Thyroid gland (tissue), 4 donors: ENCODE measurements around the gene STMND1. TPM values are rescaled to one million over a fixed set of nuclear protein-coding genes. Genes with fewer than 3 reads are reported as not detected.
A peak's percentile ranks its signal among the peaks of the same experiment; 100 is the strongest.

Experiments
- DNase-seq, 2 donors: peaks; one replicate each; pipeline ENCODE4 v3.0.0-alpha.2; 2019
- H3K27ac ChIP-seq, 3 donors: fragments of 200-600 bp; sonication (generic); 1 replicate in 2 of 3; 2 replicates in 1 of 3; pipeline ENCODE4 v1.5.1; 2016 to 2019; ENCODE audit warnings: mild to moderate bottlenecking in 1 of 3, moderate library complexity in 1 of 3
- H3K27me3 ChIP-seq: fragments of 200-600 bp; sonication (generic); one replicate; pipeline ENCODE4 v1.5.1; 2019
- H3K36me3 ChIP-seq, 2 donors: fragments of 200-600 bp; sonication (generic); one replicate each; pipeline ENCODE4 v1.5.1; 2016 to 2019
- H3K4me1 ChIP-seq, 2 donors: fragments of 200-600 bp; sonication (generic); one replicate each; pipeline ENCODE4 v1.5.1; 2017 to 2019
- H3K4me3 ChIP-seq, 3 donors: fragments of 200-600 bp; sonication (generic); replicated peaks in 1 of 3; 1 replicate in 2 of 3; 2 replicates in 1 of 3; pipeline ENCODE4 v1.5.1; 2016; ENCODE audit warnings: mild to moderate bottlenecking in 1 of 3
- H3K9me3 ChIP-seq: fragments of 200-600 bp; sonication (generic); one replicate; pipeline ENCODE4 v1.5.1; 2017
- CTCF ChIP-seq, 6 experiments: fragments of 200-600 bp in 3 of 6; fragments of 450-650 bp in 3 of 6; sonication (generic) in 3 of 6; IDR thresholded peaks; one replicate each; pipeline ENCODE4 v1.5.1; 2016 to 2019; ENCODE audit warnings: antibody characterized with exemption in 6 of 6, mild to moderate bottlenecking in 2 of 6, inconsistent platforms in 1 of 6, moderate library complexity in 1 of 6
- POLR2A ChIP-seq, 2 donors: fragments of 450-650 bp; IDR thresholded peaks; one replicate each; pipeline ENCODE4 v1.6.1; 2017; ENCODE audit warnings: antibody characterized with exemption in 2 of 2, mild to moderate bottlenecking in 2 of 2, moderate library complexity in 1 of 2
- WGBS, 2 donors: methylation state at CpG; one replicate each; pipeline ENCODE4 v1.1.5; 2017; 5-methylcytosine and 5-hydroxymethylcytosine counted together
- intact Hi-C: fragments of 100-400 bp; cut with DNase I; formaldehyde crosslinking; loops from one replicate; pipeline ENCODE4 v1.15.1; 2023
- total RNA-seq, 4 donors: library from RNA; depleted of rRNA; stranded (reverse); fragments of >200 nt; gene quantifications; one replicate each; pipeline ENCODE4 v1.2.3, GENCODE V29; 2016

The STMND1 gene
- total RNA-seq, 4 donors from 2014 or later, result not detected

- H3K9me3 ChIP-seq, result no peaks in the 10 kb centered on the region
- H3K36me3 ChIP-seq, result no peaks in the 10 kb centered on the region
- H3K4me3 ChIP-seq, result no peak overlapping the region
- no peak for TF ChIP-seq POLR2A (IDR thresholded peaks at IDR 0.05)
- TF ChIP-seq CTCF (IDR thresholded peaks at IDR 0.05), result no peak
- H3K4me1 ChIP-seq, result peaks cover 0 to 9% of the 10 kb centered on the region in 2 donors
- DNase-seq, result no peak
- intact Hi-C loops, result no loop called here
- H3K27me3 ChIP-seq, result no peaks in the 10 kb centered on the region
- WGBS, 2 donors, result 70 to 74% methylated on average over 3 of the region's 3 CpGs
- H3K27ac ChIP-seq, result no peak overlapping the region
Observed at GRCh38 chr6:17097982-17098381, 3.9 kb upstream of the STMND1 start.

- 72 to 73% methylated on average over 4 of the region's 4 CpGs for WGBS, 2 donors
- TF ChIP-seq POLR2A (IDR thresholded peaks at IDR 0.05) (no peak), CTCF (IDR thresholded peaks at IDR 0.05) (no peak)
Observed at GRCh38 chr6:17098538-17098937, 3.3 kb upstream of the STMND1 start.

GRCh38 chr6:17099401-17100059 is 2.3 kb upstream of the STMND1 start:
- H3K4me1 ChIP-seq, result peaks cover 0 to 9% of the 10 kb centered on the region in 2 donors
- H3K27me3 ChIP-seq, result no peaks in the 10 kb centered on the region
- H3K27ac ChIP-seq, result no peak overlapping the region
- DNase-seq, result no peak
- intact Hi-C loops, result no loop called here
- no peak overlapping the region for H3K4me3 ChIP-seq
- H3K36me3 ChIP-seq, result no peaks in the 10 kb centered on the region
- no peak for TF ChIP-seq CTCF (IDR thresholded peaks at IDR 0.05)
- no peak for TF ChIP-seq POLR2A (IDR thresholded peaks at IDR 0.05)
- H3K9me3 ChIP-seq, result no peaks in the 10 kb centered on the region
- 65 to 67% methylated on average over 5 of the region's 5 CpGs for WGBS, 2 donors

More at GRCh38 chr6:17098538-17098937, 3.3 kb upstream of the STMND1 start:
- intact Hi-C loops, result no loop called here
- H3K36me3 ChIP-seq, result no peaks in the 10 kb centered on the region
- H3K4me3 ChIP-seq, result no peak overlapping the region
- DNase-seq, result no peak
- no peaks in the 10 kb centered on the region for H3K9me3 ChIP-seq
- no peaks in the 10 kb centered on the region for H3K27me3 ChIP-seq
- peaks cover 0 to 9% of the 10 kb centered on the region in 2 donors for H3K4me1 ChIP-seq
- H3K27ac ChIP-seq, result no peak overlapping the region

- 78 to 88% methylated on average over 1 of the region's 1 CpG for WGBS, 2 donors
- TF ChIP-seq CTCF (IDR thresholded peaks at IDR 0.05), result no peak
- TF ChIP-seq POLR2A (IDR thresholded peaks at IDR 0.05), result no peak
- intact Hi-C loops, result no loop called here
- DNase-seq, result no peak
- Histone ChIP-seq H3K36me3 (no peaks in the 10 kb centered on the region), H3K4me3 (no peak overlapping the region), H3K4me1 (peaks cover 0 to 9% of the 10 kb centered on the region in 2 donors), H3K27ac (no peak overlapping the region), H3K9me3 (no peaks in the 10 kb centered on the region), H3K27me3 (no peaks in the 10 kb centered on the region)
Observed at GRCh38 chr6:17100806-17101205, 1.0 kb upstream of the STMND1 start.

GRCh38 chr6:17102258-17102870 is 514 bp downstream of the STMND1 start:
- H3K27me3 ChIP-seq, result no peaks in the 10 kb centered on the region
- no peaks in the 10 kb centered on the region for H3K9me3 ChIP-seq
- no peaks in the 10 kb centered on the region for H3K36me3 ChIP-seq
- TF ChIP-seq CTCF (IDR thresholded peaks at IDR 0.05), result no peak
- no peak for TF ChIP-seq POLR2A (IDR thresholded peaks at IDR 0.05)
- intact Hi-C loops, result no loop called here
- WGBS, 2 donors, result 27% methylated on average over 23 of the region's 23 CpGs
- H3K4me3 ChIP-seq, result peak overlapping the region in 1 of 3 donors; percentile 17
- no peak for DNase-seq
- no peak overlapping the region for H3K27ac ChIP-seq
- H3K4me1 ChIP-seq, result peaks cover 0 to 9% of the 10 kb centered on the region in 2 donors
